ENCODE measurements around the gene CD99L2. TPM values are rescaled to one million over a fixed set of nuclear protein-coding genes. Genes with fewer than 3 reads are reported as not detected.

The CD99L2 gene
- total and polyA plus RNA-seq, 2 donors (not counting 1 experiment from before 2014, with no cell fraction given), result 40.6 to 55.5 TPM

- H3K9ac ChIP-seq (ENCODE audit: insufficient read depth, low read length), result no peak overlapping the region
- peaks cover 3% of the 10 kb centered on the region for H4K20me1 ChIP-seq (ENCODE audit: control insufficient read depth, extremely low read depth, insufficient read depth, low read length)
- no peaks in the 10 kb centered on the region for H3K36me3 ChIP-seq (ENCODE audit: control insufficient read depth, insufficient read depth, low read length)
- no peaks in the 10 kb centered on the region for H3K9me3 ChIP-seq (ENCODE audit: control insufficient read depth, insufficient read depth, low read depth, low read length)
- no peak for DNase-seq (ENCODE audit: low read depth in 2 of 2)
- TF ChIP-seq EZH2 (IDR thresholded peaks at IDR 0.05; ENCODE audit: low read length, missing control alignments), result no peak
- no peak for TF ChIP-seq CTCF (conservative IDR thresholded peaks at IDR 0.05 in 1 of 2, IDR thresholded peaks at IDR 0.05 in 1 of 2; ENCODE audit: low read depth in 1 of 2, low read length in 2 of 2)
- H3K27ac ChIP-seq (ENCODE audit: insufficient read depth, low read length), result no peak overlapping the region
- no peaks in the 10 kb centered on the region for H3K27me3 ChIP-seq (ENCODE audit: control insufficient read depth, insufficient read depth, low read length)
- no peaks in the 10 kb centered on the region for H3K79me2 ChIP-seq (ENCODE audit: control insufficient read depth, insufficient read depth, low read length)
- no peaks in the 10 kb centered on the region for H3K4me1 ChIP-seq (ENCODE audit: control insufficient read depth, extremely low read depth, insufficient read depth, low read length)
- H3K4me2 ChIP-seq (ENCODE audit: extremely low read depth, insufficient read depth, low read length), result no peak overlapping the region
- no peak overlapping the region for H2AFZ ChIP-seq (ENCODE audit: low read length)
- no peak overlapping the region for H3K4me3 ChIP-seq (replicated peaks in 1 of 4; ENCODE audit: control extremely low read depth in 1 of 4, insufficient read depth in 1 of 4, low read depth in 3 of 4, low read length in 4 of 4)
These were observed 56.2 kb downstream of the CD99L2 start for GRCh38 chrX:150842198-150842685.

- Histone ChIP-seq H2AFZ (ENCODE audit: low read length) (no peak overlapping the region), H3K9ac (ENCODE audit: insufficient read depth, low read length) (no peak overlapping the region), H4K20me1 (ENCODE audit: control insufficient read depth, extremely low read depth, insufficient read depth, low read length) (peaks cover 3% of the 10 kb centered on the region), H3K9me3 (ENCODE audit: control insufficient read depth, insufficient read depth, low read depth, low read length) (no peaks in the 10 kb centered on the region), H3K79me2 (ENCODE audit: control insufficient read depth, insufficient read depth, low read length) (no peaks in the 10 kb centered on the region), H3K36me3 (ENCODE audit: control insufficient read depth, insufficient read depth, low read length) (no peaks in the 10 kb centered on the region), H3K4me1 (ENCODE audit: control insufficient read depth, extremely low read depth, insufficient read depth, low read length) (no peaks in the 10 kb centered on the region), H3K4me3 (replicated peaks in 1 of 4; ENCODE audit: control extremely low read depth in 1 of 4, insufficient read depth in 1 of 4, low read depth in 3 of 4, low read length in 4 of 4) (no peak overlapping the region), H3K27ac (ENCODE audit: insufficient read depth, low read length) (no peak overlapping the region), H3K4me2 (ENCODE audit: extremely low read depth, insufficient read depth, low read length) (no peak overlapping the region), H3K27me3 (ENCODE audit: control insufficient read depth, insufficient read depth, low read length) (no peaks in the 10 kb centered on the region)
- TF ChIP-seq CTCF (conservative IDR thresholded peaks at IDR 0.05 in 1 of 2, IDR thresholded peaks at IDR 0.05 in 1 of 2; ENCODE audit: low read depth in 1 of 2, low read length in 2 of 2), result no peak
- DNase-seq (ENCODE audit: low read depth in 2 of 2), result peak; percentile 12 to 48
These were observed 56.8 kb downstream of the CD99L2 start for GRCh38 chrX:150841456-150842197.

- no peak overlapping the region for H3K4me2 ChIP-seq (ENCODE audit: extremely low read depth, insufficient read depth, low read length)
- H3K4me1 ChIP-seq (ENCODE audit: control insufficient read depth, extremely low read depth, insufficient read depth, low read length), result no peaks in the 10 kb centered on the region
- no peaks in the 10 kb centered on the region for H3K9me3 ChIP-seq (ENCODE audit: control insufficient read depth, insufficient read depth, low read depth, low read length)
- no peak for TF ChIP-seq CTCF (conservative IDR thresholded peaks at IDR 0.05 in 1 of 2, IDR thresholded peaks at IDR 0.05 in 1 of 2; ENCODE audit: low read depth in 1 of 2, low read length in 2 of 2)
- no peak for TF ChIP-seq EZH2 (IDR thresholded peaks at IDR 0.05; ENCODE audit: low read length, missing control alignments)
- no peaks in the 10 kb centered on the region for H4K20me1 ChIP-seq (ENCODE audit: control insufficient read depth, extremely low read depth, insufficient read depth, low read length)
- no peak overlapping the region for H3K4me3 ChIP-seq (replicated peaks in 1 of 4; ENCODE audit: control extremely low read depth in 1 of 4, insufficient read depth in 1 of 4, low read depth in 3 of 4, low read length in 4 of 4)
- H3K79me2 ChIP-seq (ENCODE audit: control insufficient read depth, insufficient read depth, low read length), result no peaks in the 10 kb centered on the region
- no peak overlapping the region for H3K27ac ChIP-seq (ENCODE audit: insufficient read depth, low read length)
- no peak for DNase-seq (ENCODE audit: low read depth in 2 of 2)
- no peak overlapping the region for H3K9ac ChIP-seq (ENCODE audit: insufficient read depth, low read length)
- no peaks in the 10 kb centered on the region for H3K36me3 ChIP-seq (ENCODE audit: control insufficient read depth, insufficient read depth, low read length)
- H2AFZ ChIP-seq (ENCODE audit: low read length), result no peak overlapping the region
- H3K27me3 ChIP-seq (ENCODE audit: control insufficient read depth, insufficient read depth, low read length), result no peaks in the 10 kb centered on the region
These were observed 60.6 kb downstream of the CD99L2 start for GRCh38 chrX:150837845-150838244.
